K562 (cell line): ENCODE results near the gene MRPL38. TPM values are rescaled to one million over a fixed set of nuclear protein-coding genes. Genes with fewer than 3 reads are reported as not detected.
A peak's percentile ranks its signal among the peaks of the same experiment; 100 is the strongest.

Experiments used
- ARID1B ChIP-seq: fragments of 450-650 bp; IDR thresholded peaks from 2 replicates; pipeline ENCODE4 v1.6.1; 2016; ENCODE audit warnings: antibody characterized with exemption, mild to moderate bottlenecking, inconsistent platforms
- ARID3A ChIP-seq: IDR thresholded peaks from 2 replicates; pipeline ENCODE4 v1.6.1; 2012; ENCODE audit warnings: low read depth, low read length, improper control_type of control experiment, borderline replicate concordance
- EP300 ChIP-seq: IDR thresholded peaks from 2 replicates; pipeline ENCODE4 v1.6.1; 2012; ENCODE audit warnings: low read length, improper control_type of control experiment
- FOXJ2 ChIP-seq: fragments of 200-800 bp; sonication (Bioruptor generic); IDR thresholded peaks from 2 replicates; pipeline ENCODE4 v1.6.1; 2016; ENCODE audit warnings: missing genetic modification characterization, missing compliant biosample characterization
- JUNB ChIP-seq: fragments of 450-650 bp; formaldehyde crosslinking; conservative IDR thresholded peaks from 2 replicates; pipeline ENCODE4 v1.4.0; 2020; ENCODE audit warnings: mild to moderate bottlenecking
- KAT2B ChIP-seq: IDR thresholded peaks from one replicate; pipeline ENCODE4 v1.6.1; 2012; ENCODE audit warnings: low read depth, mild to moderate bottlenecking, control low read depth, inconsistent platforms, low read length, moderate library complexity
- MIER1 ChIP-seq: fragments of 450-650 bp; IDR thresholded peaks from 2 replicates; pipeline ENCODE4 v1.6.1; 2016; ENCODE audit warnings: antibody characterized with exemption, mild to moderate bottlenecking, low read depth
- MXI1 ChIP-seq: IDR thresholded peaks from 2 replicates; pipeline ENCODE4 v1.6.1; 2011; ENCODE audit warnings: low read depth, mild to moderate bottlenecking, improper control_type of control experiment, low read length
- MYNN ChIP-seq, 2 experiments: sonication (generic); formaldehyde crosslinking in 1 of 2; IDR thresholded peaks; 2 replicates each; pipeline versions ENCODE4 v1.5.0 to v1.6.1; 2016 to 2020; ENCODE audit warnings: antibody characterized with exemption in 1 of 2, missing genetic modification reagents in 1 of 2
- NCOR1 ChIP-seq: fragments of 450-650 bp; IDR thresholded peaks from 2 replicates; pipeline ENCODE4 v1.6.1; 2016; ENCODE audit warnings: mild to moderate bottlenecking, moderate library complexity
- NFRKB ChIP-seq: fragments of 450-650 bp; IDR thresholded peaks from 2 replicates; pipeline ENCODE4 v1.6.1; 2016; ENCODE audit warnings: low read depth
- NKRF ChIP-seq: fragments of 450-650 bp; IDR thresholded peaks from 2 replicates; pipeline ENCODE4 v1.6.1; 2016; ENCODE audit warnings: borderline replicate concordance
- POLR2G ChIP-seq: fragments of 200-400 bp; formaldehyde crosslinking; IDR thresholded peaks from 2 replicates; pipeline ENCODE4 v1.6.1; 2017; ENCODE audit warnings: low read depth, mild to moderate bottlenecking, antibody characterized with exemption, low read length, moderate library complexity
- SIN3B ChIP-seq: fragments of 450-650 bp; IDR thresholded peaks from 2 replicates; pipeline ENCODE4 v1.6.1; 2017; ENCODE audit warnings: low read depth, mild to moderate bottlenecking, moderate library complexity
- SMAD4 ChIP-seq: fragments of 250-450 bp; sonication (Bioruptor Pico); conservative IDR thresholded peaks from 2 replicates; pipeline ENCODE4 v1.8.0; 2021; ENCODE audit warnings: inconsistent platforms, mild to moderate bottlenecking, moderate library complexity
- SMC3 ChIP-seq: conservative IDR thresholded peaks from 2 replicates; pipeline ENCODE4 v1.6.1; 2011; ENCODE audit warnings: low read depth, low read length, improper control_type of control experiment; ENCODE audit not compliant: insufficient read depth
- SRSF7 ChIP-seq: fragments of 200-400 bp; formaldehyde crosslinking; optimal IDR thresholded peaks from 2 replicates; pipeline ENCODE3; 2017; ENCODE audit warnings: mild to moderate bottlenecking, low read depth, low read length
- TAF15 ChIP-seq: fragments of 200-400 bp; formaldehyde crosslinking; IDR thresholded peaks from 2 replicates; pipeline ENCODE4 v1.6.1; 2017; ENCODE audit warnings: mild to moderate bottlenecking, low read depth, low read length, moderate library complexity
- TEAD2 ChIP-seq: fragments of 450-650 bp; IDR thresholded peaks from 2 replicates; pipeline ENCODE4 v1.6.1; 2016; ENCODE audit warnings: missing genetic modification characterization, control low read depth, missing compliant biosample characterization
- ZNF175 ChIP-seq: fragments of 200-800 bp; sonication (Bioruptor generic); IDR thresholded peaks from 2 replicates; pipeline ENCODE4 v1.6.1; 2016; ENCODE audit warnings: low read depth, mild to moderate bottlenecking, missing genetic modification characterization, missing compliant biosample characterization
- ZNF347 ChIP-seq: fragments of 450-650 bp; formaldehyde crosslinking; IDR thresholded peaks from 2 replicates; pipeline ENCODE4 v1.4.0; 2020; ENCODE audit warnings: low read depth, mild to moderate bottlenecking, moderate library complexity
- ZNF583 ChIP-seq: fragments of 250-450 bp; sonication (Bioruptor Pico); IDR thresholded peaks from 2 replicates; pipeline ENCODE4 v1.4.0; 2020
- ZNF695 ChIP-seq: fragments of 450-650 bp; formaldehyde crosslinking; IDR thresholded peaks from 2 replicates; pipeline ENCODE4 v1.4.0; 2020; ENCODE audit warnings: mild to moderate bottlenecking, moderate library complexity
- ZSCAN29 ChIP-seq: fragments of 450-650 bp; IDR thresholded peaks from 2 replicates; pipeline ENCODE4 v1.6.1; 2017
- ZZZ3 ChIP-seq: fragments of 450-650 bp; IDR thresholded peaks from 2 replicates; pipeline ENCODE4 v1.6.1; 2016; ENCODE audit warnings: antibody characterized with exemption, mild to moderate bottlenecking, moderate library complexity
- polyA plus RNA-seq, 8 experiments: library from polyadenylated mRNA; depleted of rRNA in 4 of 8; stranded (reverse) in 5 of 8; unstranded in 3 of 8; fragments of >200 nt; fragmentation: Nextera tagmentation in 2 of 8; fragmentation: Illumina TruSeq in 1 of 8; extraction: Ambion mirVana in 2 of 8; extraction: Trizol in 1 of 8; gene quantifications; 2 replicates each; pipeline versions ENCODE4 v1.2.1 to v1.2.3, GENCODE V29; 2011 to 2014; ENCODE audit warnings: inconsistent platforms in 1 of 8, missing spikeins in 1 of 8
- total RNA-seq, 7 experiments: library from RNA; depleted of rRNA in 6 of 7; stranded (reverse); fragments of >200 nt in 6 of 7; fragmentation: Illumina TruSeq in 2 of 7; extraction: Trizol in 2 of 7; gene quantifications; 2 replicates each; pipeline versions ENCODE4 v1.2.1 to v1.2.3, GENCODE V29; 2011 to 2021; ENCODE audit warnings: low replicate concordance in 1 of 7
- TF ChIP-seq, protein P1 (sequence below): sonication (generic); formaldehyde crosslinking; IDR thresholded peaks from 2 replicates; pipeline ENCODE4 v1.8.0; 2023; ENCODE audit warnings: mild to moderate bottlenecking, missing genetic modification reagents
- TF ChIP-seq, protein P2 (sequence below): fragments of 450-650 bp; formaldehyde crosslinking; IDR thresholded peaks from 2 replicates; pipeline ENCODE4 v1.4.0; 2022; ENCODE audit warnings: mild to moderate bottlenecking, moderate library complexity

MRPL38 gene
- total and polyA plus RNA-seq, 9 of the 15 experiments (the other 6 are each of a cell fraction or from before 2014, with no cell fraction given): 4.5 to 154 (median 48.5) TPM

DNA sequence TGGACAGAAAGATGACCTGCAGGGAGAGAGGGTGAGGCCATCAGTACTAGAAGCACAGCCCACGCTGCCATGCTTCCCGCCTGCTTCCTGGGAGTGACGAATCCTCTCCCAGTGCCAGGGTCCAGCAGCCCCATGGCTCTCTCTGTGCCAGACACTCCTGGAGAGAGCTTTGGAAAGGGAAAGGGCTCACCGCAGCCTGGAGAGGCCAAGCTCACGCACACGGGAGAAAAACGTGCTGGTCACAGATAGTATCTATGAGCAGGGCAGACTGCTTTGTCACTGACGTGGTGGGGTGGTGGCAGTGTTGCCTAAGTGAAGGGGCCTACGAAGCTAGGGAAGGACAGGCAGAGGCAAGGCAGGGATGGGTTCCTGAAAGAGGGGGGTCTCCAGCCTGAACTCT is 55.0 kb downstream of the MRPL38 start (continued):
- TF ChIP-seq, protein P1, sequence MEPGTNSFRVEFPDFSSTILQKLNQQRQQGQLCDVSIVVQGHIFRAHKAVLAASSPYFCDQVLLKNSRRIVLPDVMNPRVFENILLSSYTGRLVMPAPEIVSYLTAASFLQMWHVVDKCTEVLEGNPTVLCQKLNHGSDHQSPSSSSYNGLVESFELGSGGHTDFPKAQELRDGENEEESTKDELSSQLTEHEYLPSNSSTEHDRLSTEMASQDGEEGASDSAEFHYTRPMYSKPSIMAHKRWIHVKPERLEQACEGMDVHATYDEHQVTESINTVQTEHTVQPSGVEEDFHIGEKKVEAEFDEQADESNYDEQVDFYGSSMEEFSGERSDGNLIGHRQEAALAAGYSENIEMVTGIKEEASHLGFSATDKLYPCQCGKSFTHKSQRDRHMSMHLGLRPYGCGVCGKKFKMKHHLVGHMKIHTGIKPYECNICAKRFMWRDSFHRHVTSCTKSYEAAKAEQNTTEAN (CRISPR knock-in tag): no peak
- TF ChIP-seq MYNN (IDR thresholded peaks at IDR 0.05): no peak
- no peak for TF ChIP-seq MYNN (CRISPR knock-in tag; IDR thresholded peaks at IDR 0.05)
- no peak for TF ChIP-seq TAF15
- no peak for TF ChIP-seq MIER1
- no peak for TF ChIP-seq ZNF583 (CRISPR knock-in tag)
- TF ChIP-seq ZSCAN29: no peak
- TF ChIP-seq SRSF7: no peak
- no peak for TF ChIP-seq ARID3A
- no peak for TF ChIP-seq FOXJ2
- TF ChIP-seq, protein P2, sequence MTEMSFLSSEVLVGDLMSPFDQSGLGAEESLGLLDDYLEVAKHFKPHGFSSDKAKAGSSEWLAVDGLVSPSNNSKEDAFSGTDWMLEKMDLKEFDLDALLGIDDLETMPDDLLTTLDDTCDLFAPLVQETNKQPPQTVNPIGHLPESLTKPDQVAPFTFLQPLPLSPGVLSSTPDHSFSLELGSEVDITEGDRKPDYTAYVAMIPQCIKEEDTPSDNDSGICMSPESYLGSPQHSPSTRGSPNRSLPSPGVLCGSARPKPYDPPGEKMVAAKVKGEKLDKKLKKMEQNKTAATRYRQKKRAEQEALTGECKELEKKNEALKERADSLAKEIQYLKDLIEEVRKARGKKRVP: no peak
- TF ChIP-seq SMC3: no peak
- no peak for TF ChIP-seq SIN3B
- no peak for TF ChIP-seq KAT2B
- TF ChIP-seq ZNF695 (CRISPR knock-in tag): no peak
- 0 out of 2 replicates have a peak, but pooled peaks have one; percentile 32 for TF ChIP-seq POLR2G
- no peak for TF ChIP-seq JUNB
- no peak for TF ChIP-seq NKRF
- no peak for TF ChIP-seq ZZZ3
- no peak for TF ChIP-seq ZNF175 (CRISPR knock-in tag)
- TF ChIP-seq ARID1B: peak; percentile 36
- no peak for TF ChIP-seq ZNF347 (CRISPR knock-in tag)
- no peak for TF ChIP-seq EP300
- no peak for TF ChIP-seq TEAD2 (tag)
- TF ChIP-seq NFRKB: no peak
- no peak for TF ChIP-seq SMAD4 (CRISPR knock-in tag)
- no peak for TF ChIP-seq MXI1
- TF ChIP-seq NCOR1: no peak; the same call in 1 of the 2 replicates
